ENCODE data around the gene ELMOD3.

- no peak for TF ChIP-seq CTCF (IDR thresholded peaks at IDR 0.05)
- no peak for TF ChIP-seq EP300 (IDR thresholded peaks at IDR 0.05)
- no peak for TF ChIP-seq CEBPB (IDR thresholded peaks at IDR 0.05)
- no peak for TF ChIP-seq ZFP36 (IDR thresholded peaks at IDR 0.05; ENCODE audit: borderline replicate concordance, partially characterized antibody)
These were observed 29.1 kb upstream of the ELMOD3 start for GRCh38 chr2:85325466-85325811.

All from A549 (cell line).